T-helper 1 cell treated with Interleukin-12 subunit alpha and Interleukin-12 subunit beta and Interleukin-4 antibody, amounts not matched to agents 30 μg/mL and 1 μg/mL, for 36 hours (primary cell): ENCODE measurements around the gene FAAP100.

Source experiments
- H3K27ac Mint-ChIP-seq: one replicate; pipeline ENCODE4 v1.8.0; 2021; ENCODE audit warnings: mild to moderate bottlenecking, mixed read lengths
- H3K27me3 Mint-ChIP-seq: one replicate; pipeline ENCODE4 v1.8.0; 2021; ENCODE audit warnings: low read depth, mixed read lengths
- H3K36me3 Mint-ChIP-seq: one replicate; pipeline ENCODE4 v1.8.0; 2021; ENCODE audit warnings: low read depth, mixed read lengths
- H3K4me1 Mint-ChIP-seq: one replicate; pipeline ENCODE4 v1.8.0; 2021; ENCODE audit warnings: low read depth, mixed read lengths
- H3K4me3 Mint-ChIP-seq: one replicate; pipeline ENCODE4 v1.8.0; 2021; ENCODE audit warnings: mild to moderate bottlenecking, moderate library complexity, mixed read lengths
- H3K9me3 Mint-ChIP-seq: one replicate; pipeline ENCODE4 v1.8.0; 2021; ENCODE audit warnings: mixed read lengths

The FAAP100 gene

GRCh38 chr17:81579821-81580321, 27.7 kb upstream of the FAAP100 start:
- Mint-ChIP-seq H3K36me3 (peaks cover 29% of the 10 kb centered on the region), H3K4me1 (peaks cover 5% of the 10 kb centered on the region), H3K27me3 (no peaks in the 10 kb centered on the region), H3K27ac (peak overlapping the region; percentile 41), H3K4me3 (no peak overlapping the region), H3K9me3 (no peaks in the 10 kb centered on the region)

DNA sequence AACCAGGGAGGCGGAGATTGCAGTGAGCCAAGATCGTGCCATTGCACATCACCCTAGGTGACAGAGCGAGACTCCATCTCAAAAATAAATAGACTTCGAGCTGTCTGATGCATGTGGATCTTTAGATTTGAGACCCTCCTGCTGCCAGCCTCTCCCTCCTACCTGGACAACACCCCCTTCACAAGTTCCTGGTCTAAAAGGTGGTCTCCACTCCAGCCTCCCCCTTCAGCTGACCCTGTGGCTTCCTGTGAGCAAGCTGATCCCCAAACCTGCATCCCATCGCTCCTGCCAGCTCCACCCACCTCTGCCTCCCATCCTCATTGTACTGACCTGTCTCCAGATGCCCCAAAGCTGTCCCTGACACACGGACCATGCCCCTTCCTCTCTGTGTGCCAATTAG, 27.1 kb upstream of the FAAP100 start:
- Mint-ChIP-seq H3K4me3 (no peak overlapping the region), H3K36me3 (peaks cover 29% of the 10 kb centered on the region), H3K27ac (peak overlapping the region; percentile 39), H3K4me1 (peaks cover 5% of the 10 kb centered on the region), H3K9me3 (no peaks in the 10 kb centered on the region), H3K27me3 (no peaks in the 10 kb centered on the region)

GRCh38 chr17:81578561-81579225, 26.5 kb upstream of the FAAP100 start:
- no peak overlapping the region for H3K4me3 Mint-ChIP-seq
- H3K27me3 Mint-ChIP-seq: no peaks in the 10 kb centered on the region
- peaks cover 28% of the 10 kb centered on the region for H3K36me3 Mint-ChIP-seq
- H3K27ac Mint-ChIP-seq: no peak overlapping the region
- peaks cover 5% of the 10 kb centered on the region for H3K4me1 Mint-ChIP-seq
- no peaks in the 10 kb centered on the region for H3K9me3 Mint-ChIP-seq

- no peaks in the 10 kb centered on the region for H3K9me3 Mint-ChIP-seq
- peaks cover 27% of the 10 kb centered on the region for H3K36me3 Mint-ChIP-seq
- peaks cover 5% of the 10 kb centered on the region for H3K4me1 Mint-ChIP-seq
- no peak overlapping the region for H3K27ac Mint-ChIP-seq
- no peaks in the 10 kb centered on the region for H3K27me3 Mint-ChIP-seq
- no peak overlapping the region for H3K4me3 Mint-ChIP-seq
These were observed 25.9 kb upstream of the FAAP100 start for GRCh38 chr17:81578038-81578441.

GRCh38 chr17:81577278-81578000, 25.3 kb upstream of the FAAP100 start:
- Mint-ChIP-seq H3K4me3 (no peak overlapping the region), H3K36me3 (peaks cover 27% of the 10 kb centered on the region), H3K27me3 (no peaks in the 10 kb centered on the region), H3K27ac (no peak overlapping the region), H3K9me3 (no peaks in the 10 kb centered on the region), H3K4me1 (peaks cover 5% of the 10 kb centered on the region)

DNA sequence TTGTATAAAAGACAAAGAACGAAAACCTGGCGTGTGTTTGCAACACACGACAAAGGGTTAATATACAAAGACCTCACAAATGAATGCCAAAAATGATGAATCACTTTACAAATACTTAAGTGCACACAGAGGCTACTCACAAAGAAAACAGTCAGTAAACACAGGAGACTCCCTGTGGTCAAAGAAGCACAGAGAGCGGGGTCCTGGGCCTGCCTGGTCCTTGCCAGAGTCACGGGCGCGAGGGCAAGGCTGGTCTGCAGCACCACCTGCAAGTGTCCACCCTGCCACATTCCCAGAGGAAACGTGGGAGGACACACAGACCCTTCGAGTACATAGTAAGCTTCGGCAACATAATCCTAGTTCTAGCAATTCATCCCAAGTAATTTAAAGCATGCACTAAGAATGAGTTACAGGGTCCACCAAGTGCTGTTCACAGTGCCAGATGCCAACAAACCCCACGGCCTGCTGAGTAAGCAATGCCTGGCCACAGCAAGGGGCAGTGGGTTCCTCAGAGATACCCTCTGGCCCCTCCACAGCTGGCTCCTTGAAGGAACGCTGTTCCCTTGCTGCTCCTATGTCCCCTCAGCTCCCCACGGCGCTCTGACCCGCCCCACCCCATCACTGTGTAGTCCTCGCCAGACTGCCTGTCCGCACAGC, 24.6 kb upstream of the FAAP100 start:
- H3K27me3 Mint-ChIP-seq: no peaks in the 10 kb centered on the region
- H3K27ac Mint-ChIP-seq: no peak overlapping the region
- no peak overlapping the region for H3K4me3 Mint-ChIP-seq
- no peaks in the 10 kb centered on the region for H3K9me3 Mint-ChIP-seq
- peaks cover 26% of the 10 kb centered on the region for H3K36me3 Mint-ChIP-seq
- peaks cover 5% of the 10 kb centered on the region for H3K4me1 Mint-ChIP-seq

- no peak overlapping the region for H3K4me3 Mint-ChIP-seq
- peaks cover 26% of the 10 kb centered on the region for H3K36me3 Mint-ChIP-seq
- H3K9me3 Mint-ChIP-seq: no peaks in the 10 kb centered on the region
- H3K4me1 Mint-ChIP-seq: peaks cover 5% of the 10 kb centered on the region
- no peak overlapping the region for H3K27ac Mint-ChIP-seq
- no peaks in the 10 kb centered on the region for H3K27me3 Mint-ChIP-seq
These were observed 23.7 kb upstream of the FAAP100 start for GRCh38 chr17:81575836-81576235.

DNA sequence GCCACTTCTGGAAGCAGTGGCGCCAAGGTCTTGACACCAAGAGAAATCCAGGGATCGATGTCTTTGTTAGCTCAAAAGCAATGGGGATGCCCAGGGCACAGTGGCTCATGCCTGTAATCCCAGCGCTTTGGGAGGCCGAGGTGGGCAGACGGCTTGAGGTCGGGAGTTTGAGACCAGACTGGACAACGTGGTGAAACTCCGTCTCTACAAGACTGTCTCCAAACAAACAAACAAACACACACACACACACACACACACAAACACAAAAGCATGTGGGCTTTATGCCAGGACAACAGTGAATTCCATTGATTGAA, 22.4 kb upstream of the FAAP100 start:
- Mint-ChIP-seq H3K36me3 (peaks cover 21% of the 10 kb centered on the region), H3K9me3 (no peaks in the 10 kb centered on the region), H3K27ac (no peak overlapping the region), H3K4me1 (peaks cover 3% of the 10 kb centered on the region), H3K27me3 (no peaks in the 10 kb centered on the region), H3K4me3 (no peak overlapping the region)

DNA sequence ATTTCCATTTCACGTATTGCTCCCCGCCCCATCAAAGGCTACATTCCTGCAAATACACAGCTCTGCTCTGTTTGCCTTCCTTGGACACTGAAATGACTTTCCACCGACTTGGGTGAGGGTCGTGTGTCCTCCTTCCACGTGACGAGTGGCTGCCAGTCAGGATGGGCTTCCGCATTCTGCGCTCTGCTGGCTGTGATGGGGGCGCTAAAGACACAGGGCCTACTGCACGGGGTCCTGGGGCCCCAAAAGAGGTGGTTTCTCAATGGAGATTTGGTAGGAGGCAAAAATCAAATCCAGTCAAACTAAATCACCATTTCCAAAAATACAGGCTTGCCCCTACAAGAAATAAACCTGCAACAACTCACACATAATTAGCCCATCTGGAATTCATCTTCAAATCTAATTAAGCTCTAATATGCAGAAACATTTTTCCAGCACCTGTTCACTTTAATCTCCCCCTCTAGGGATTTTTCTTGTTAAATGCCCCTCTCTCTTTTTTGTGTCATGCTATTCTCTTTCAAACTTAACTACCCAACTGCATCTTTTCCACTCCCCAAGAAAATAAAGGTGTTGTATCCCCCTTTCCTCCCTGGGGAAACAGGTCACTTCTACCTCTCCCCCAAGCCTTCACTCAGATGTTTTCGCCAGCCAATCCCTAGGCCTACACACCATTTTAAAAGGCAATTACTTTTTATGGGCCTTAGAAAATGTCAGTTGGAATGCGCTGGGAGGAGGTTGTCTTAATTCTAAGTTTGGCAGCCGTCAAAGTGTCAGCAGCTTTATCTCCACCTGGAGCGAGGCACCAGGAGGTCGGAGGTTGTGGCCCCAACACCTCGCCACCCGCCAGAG, 21.9 kb upstream of the FAAP100 start:
- Mint-ChIP-seq H3K27me3 (no peaks in the 10 kb centered on the region), H3K4me1 (no peaks in the 10 kb centered on the region), H3K4me3 (no peak overlapping the region), H3K36me3 (peaks cover 18% of the 10 kb centered on the region), H3K9me3 (no peaks in the 10 kb centered on the region), H3K27ac (no peak overlapping the region)

GRCh38 chr17:81572563-81573168, 20.5 kb upstream of the FAAP100 start:
- Mint-ChIP-seq H3K36me3 (peaks cover 22% of the 10 kb centered on the region), H3K27me3 (no peaks in the 10 kb centered on the region), H3K4me1 (no peaks in the 10 kb centered on the region)

GRCh38 chr17:81570964-81571363, 18.8 kb upstream of the FAAP100 start:
- Mint-ChIP-seq H3K9me3 (no peaks in the 10 kb centered on the region), H3K4me3 (no peak overlapping the region), H3K36me3 (peaks cover 19% of the 10 kb centered on the region), H3K27me3 (no peaks in the 10 kb centered on the region), H3K27ac (no peak overlapping the region), H3K4me1 (no peaks in the 10 kb centered on the region)

More at GRCh38 chr17:81572563-81573168, 20.5 kb upstream of the FAAP100 start:
- Mint-ChIP-seq H3K27ac (no peak overlapping the region), H3K4me3 (no peak overlapping the region), H3K9me3 (no peaks in the 10 kb centered on the region)

- H3K4me3 Mint-ChIP-seq: no peak overlapping the region
- H3K27me3 Mint-ChIP-seq: no peaks in the 10 kb centered on the region
- no peak overlapping the region for H3K27ac Mint-ChIP-seq
These were observed 17.9 kb upstream of the FAAP100 start for GRCh38 chr17:81569986-81570514.

GRCh38 chr17:81568416-81568815, 16.3 kb upstream of the FAAP100 start:
- Mint-ChIP-seq H3K4me1 (peaks cover 1% of the 10 kb centered on the region), H3K36me3 (peaks cover 21% of the 10 kb centered on the region), H3K4me3 (no peak overlapping the region), H3K9me3 (no peaks in the 10 kb centered on the region), H3K27ac (no peak overlapping the region), H3K27me3 (no peaks in the 10 kb centered on the region)

More at GRCh38 chr17:81569986-81570514, 17.9 kb upstream of the FAAP100 start:
- Mint-ChIP-seq H3K36me3 (peaks cover 23% of the 10 kb centered on the region), H3K4me1 (peaks cover under 1% of the 10 kb centered on the region), H3K9me3 (no peaks in the 10 kb centered on the region)

GRCh38 chr17:81567191-81567590, 15.0 kb upstream of the FAAP100 start:
- Mint-ChIP-seq H3K27ac (no peak overlapping the region), H3K36me3 (peaks cover 21% of the 10 kb centered on the region), H3K9me3 (no peaks in the 10 kb centered on the region), H3K4me3 (no peak overlapping the region), H3K27me3 (no peaks in the 10 kb centered on the region), H3K4me1 (peaks cover 1% of the 10 kb centered on the region)
